ENCODE data around the gene ZBED2.
A peak's percentile ranks its signal among the peaks of the same experiment; 100 is the strongest.

ZBED2 gene

DNA sequence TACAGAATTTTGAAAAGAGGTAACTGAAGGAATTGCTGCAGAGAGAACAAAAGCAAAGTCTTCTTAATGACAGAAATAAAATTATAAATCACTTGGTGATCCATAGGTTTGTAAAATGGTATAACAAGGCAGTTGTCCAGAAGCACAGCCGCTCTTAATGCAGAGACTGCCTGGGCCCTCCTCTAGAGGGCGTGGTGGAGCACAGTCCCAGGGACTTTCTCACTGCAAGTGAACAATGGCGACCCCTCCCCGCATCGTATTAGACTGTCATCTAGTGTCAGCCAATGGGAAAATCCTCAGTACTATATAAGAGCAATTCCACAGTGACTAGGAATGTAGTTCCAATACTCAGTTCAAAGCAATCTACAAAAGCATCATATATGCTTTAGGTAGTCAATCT is 26.4 kb upstream of the ZBED2 start:
- Histone ChIP-seq H3K36me3 (no peaks in the 10 kb centered on the region), H3K4me3 (ENCODE audit: low read depth, low read length) (no peak overlapping the region), H3K27me3 (ENCODE audit: insufficient read depth, low read depth, severe bottlenecking) (no peaks in the 10 kb centered on the region), H3K27ac (no peak overlapping the region), H3K9me3 (ENCODE audit: severe bottlenecking) (peaks cover 7% of the 10 kb centered on the region)
- peak; percentile 72 for DNase-seq
- TF ChIP-seq, protein P1, sequence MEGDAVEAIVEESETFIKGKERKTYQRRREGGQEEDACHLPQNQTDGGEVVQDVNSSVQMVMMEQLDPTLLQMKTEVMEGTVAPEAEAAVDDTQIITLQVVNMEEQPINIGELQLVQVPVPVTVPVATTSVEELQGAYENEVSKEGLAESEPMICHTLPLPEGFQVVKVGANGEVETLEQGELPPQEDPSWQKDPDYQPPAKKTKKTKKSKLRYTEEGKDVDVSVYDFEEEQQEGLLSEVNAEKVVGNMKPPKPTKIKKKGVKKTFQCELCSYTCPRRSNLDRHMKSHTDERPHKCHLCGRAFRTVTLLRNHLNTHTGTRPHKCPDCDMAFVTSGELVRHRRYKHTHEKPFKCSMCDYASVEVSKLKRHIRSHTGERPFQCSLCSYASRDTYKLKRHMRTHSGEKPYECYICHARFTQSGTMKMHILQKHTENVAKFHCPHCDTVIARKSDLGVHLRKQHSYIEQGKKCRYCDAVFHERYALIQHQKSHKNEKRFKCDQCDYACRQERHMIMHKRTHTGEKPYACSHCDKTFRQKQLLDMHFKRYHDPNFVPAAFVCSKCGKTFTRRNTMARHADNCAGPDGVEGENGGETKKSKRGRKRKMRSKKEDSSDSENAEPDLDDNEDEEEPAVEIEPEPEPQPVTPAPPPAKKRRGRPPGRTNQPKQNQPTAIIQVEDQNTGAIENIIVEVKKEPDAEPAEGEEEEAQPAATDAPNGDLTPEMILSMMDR (IDR thresholded peaks at IDR 0.05; ENCODE audit: low read depth, low read length) = peak; percentile 78

DNA sequence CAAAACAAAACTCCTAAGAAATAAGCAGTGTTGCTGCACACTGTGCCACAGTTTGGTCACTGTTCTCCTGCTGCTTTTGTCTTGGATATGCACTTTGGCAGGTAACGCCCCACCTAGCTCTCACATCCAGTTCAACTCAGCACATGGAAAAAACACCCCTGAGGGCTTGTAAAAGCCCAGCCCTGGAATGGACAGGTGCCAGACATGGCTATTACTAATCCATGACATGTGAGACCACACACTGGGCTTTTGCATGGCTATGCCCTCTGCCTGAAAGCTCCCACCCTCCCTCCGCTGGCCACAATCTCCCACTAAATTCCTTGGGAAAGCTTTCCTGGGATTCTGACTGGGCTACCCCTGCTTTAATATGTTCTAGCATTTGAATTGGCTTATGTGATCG is 24.7 kb upstream of the ZBED2 start:
- Histone ChIP-seq H3K27me3 (ENCODE audit: insufficient read depth, low read depth, severe bottlenecking) (no peaks in the 10 kb centered on the region), H3K4me3 (ENCODE audit: low read depth, low read length) (no peak overlapping the region), H3K9me3 (ENCODE audit: severe bottlenecking) (peaks cover 7% of the 10 kb centered on the region), H3K36me3 (no peaks in the 10 kb centered on the region), H3K27ac (no peak overlapping the region)
- TF ChIP-seq, protein P1 (IDR thresholded peaks at IDR 0.05; ENCODE audit: low read depth, low read length) = no peak
- no peak for DNase-seq

DNA sequence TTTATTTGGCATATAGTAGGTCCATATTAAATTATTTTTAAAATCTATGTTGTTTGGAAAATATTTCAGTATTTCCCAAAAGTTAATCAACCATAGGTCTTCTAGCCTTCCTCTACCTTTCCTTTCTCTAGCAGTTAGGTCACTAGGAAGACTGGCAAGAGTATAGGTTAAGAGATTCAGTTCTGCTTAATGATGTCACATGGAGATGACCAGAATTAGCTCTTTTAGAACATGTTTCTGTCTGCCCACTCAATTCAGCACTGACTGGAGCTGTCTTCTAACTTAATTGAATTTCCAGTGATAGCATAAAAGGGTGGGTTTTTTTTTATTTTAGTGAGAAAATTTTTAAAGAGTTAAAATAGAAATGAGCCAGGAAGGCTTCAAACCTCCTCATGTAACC is 23.8 kb upstream of the ZBED2 start:
- Histone ChIP-seq H3K36me3 (no peaks in the 10 kb centered on the region), H3K9me3 (ENCODE audit: severe bottlenecking) (peaks cover 7% of the 10 kb centered on the region), H3K4me3 (ENCODE audit: low read depth, low read length) (no peak overlapping the region), H3K27ac (no peak overlapping the region), H3K27me3 (ENCODE audit: insufficient read depth, low read depth, severe bottlenecking) (no peaks in the 10 kb centered on the region)
- TF ChIP-seq, protein P1 (IDR thresholded peaks at IDR 0.05; ENCODE audit: low read depth, low read length) = no peak
- DNase-seq = no peak

DNA sequence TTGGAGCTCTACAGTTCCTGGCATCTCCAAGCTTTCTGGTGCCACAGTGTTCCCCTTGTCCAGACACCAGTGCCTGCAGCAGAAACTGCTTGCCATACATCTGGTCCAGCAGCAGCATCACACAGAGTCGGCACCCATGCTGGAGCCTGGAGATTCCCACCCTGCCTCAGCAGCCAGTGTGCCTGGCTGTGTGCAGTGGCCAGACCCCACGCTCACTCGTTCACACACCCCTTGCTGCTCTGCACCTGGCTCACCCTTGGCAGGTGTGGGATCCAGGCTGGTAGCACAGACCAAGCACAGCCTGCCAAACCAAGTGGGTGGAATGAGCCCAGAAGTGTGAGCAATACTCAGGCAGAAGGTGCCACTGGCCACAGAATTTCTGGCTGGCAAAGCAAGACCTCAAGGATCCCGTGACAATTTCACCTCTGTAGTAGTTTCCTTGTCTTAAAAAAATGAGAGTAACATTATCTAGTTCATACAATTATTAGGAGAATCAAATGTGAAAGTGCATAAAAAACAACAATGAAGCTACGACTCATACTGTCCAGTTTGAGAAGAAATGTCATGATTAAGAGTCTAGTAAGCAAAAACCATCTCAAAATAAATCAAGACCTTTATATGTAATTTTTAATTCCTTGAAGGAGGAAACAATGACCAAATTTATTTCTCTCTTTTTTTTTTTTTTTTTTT is 22.9 kb upstream of the ZBED2 start:
- H3K36me3 ChIP-seq = no peaks in the 10 kb centered on the region

DNA sequence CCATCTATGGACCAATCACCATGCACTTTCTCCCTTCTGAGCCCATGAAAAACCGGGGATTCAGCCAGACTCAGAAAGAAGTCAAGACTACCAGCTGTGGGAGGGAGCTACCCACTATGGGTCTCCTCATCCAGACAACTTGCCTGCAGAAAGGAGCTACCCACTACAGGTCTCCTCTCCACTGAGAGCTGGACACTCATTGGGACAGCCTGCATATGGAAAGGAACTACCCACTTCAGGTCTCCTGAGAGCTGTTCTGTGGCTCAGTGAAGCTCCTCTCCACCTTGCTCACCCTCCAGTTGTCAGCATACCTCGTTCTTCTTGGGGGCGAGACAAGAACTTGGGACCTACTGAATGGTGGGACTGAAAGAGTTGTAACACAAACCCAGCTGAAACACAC is 22.3 kb upstream of the ZBED2 start:
- no peak overlapping the region for H3K27ac ChIP-seq
- TF ChIP-seq, protein P1 (IDR thresholded peaks at IDR 0.05; ENCODE audit: low read depth, low read length) = no peak
- no peak for DNase-seq

More for the DNA sequence above, 22.9 kb upstream of the ZBED2 start:
- DNase-seq = no peak
- TF ChIP-seq, protein P1 (IDR thresholded peaks at IDR 0.05; ENCODE audit: low read depth, low read length) = no peak
- H3K27me3 ChIP-seq (ENCODE audit: insufficient read depth, low read depth, severe bottlenecking) = no peaks in the 10 kb centered on the region
- H3K4me3 ChIP-seq (ENCODE audit: low read depth, low read length) = no peak overlapping the region
- H3K9me3 ChIP-seq (ENCODE audit: severe bottlenecking) = peaks cover 7% of the 10 kb centered on the region
- no peak overlapping the region for H3K27ac ChIP-seq

More for the DNA sequence above, 22.3 kb upstream of the ZBED2 start:
- Histone ChIP-seq H3K36me3 (no peaks in the 10 kb centered on the region), H3K4me3 (ENCODE audit: low read depth, low read length) (no peak overlapping the region), H3K9me3 (ENCODE audit: severe bottlenecking) (peaks cover 7% of the 10 kb centered on the region), H3K27me3 (ENCODE audit: insufficient read depth, low read depth, severe bottlenecking) (no peaks in the 10 kb centered on the region)
